NT2/D1 (cell line): ENCODE measurements around the gene CDK14.

Source experiments
- DNase-seq: peaks from one replicate; pipeline ENCODE4 v3.0.0-alpha.2; 2011; ENCODE audit warnings: low read depth, low spot score
- H3K27me3 ChIP-seq: 2 replicates; pipeline ENCODE4 v1.6.0; 2011; ENCODE audit warnings: mild to moderate bottlenecking; ENCODE audit not compliant: insufficient read length, insufficient read depth
- H3K36me3 ChIP-seq: 2 replicates; pipeline ENCODE4 v1.6.1; 2011; ENCODE audit warnings: mild to moderate bottlenecking, low read length, mixed read lengths; ENCODE audit not compliant: insufficient read depth, insufficient read length
- H3K4me1 ChIP-seq: 2 replicates; pipeline ENCODE4 v1.5.1; 2011; ENCODE audit not compliant: insufficient read depth, insufficient read length
- H3K4me3 ChIP-seq: 2 replicates; pipeline ENCODE4 v1.5.1; 2011; ENCODE audit warnings: low read depth; ENCODE audit not compliant: insufficient read length
- H3K9ac ChIP-seq: 2 replicates; pipeline ENCODE4 v1.6.0; 2011; ENCODE audit warnings: low read depth; ENCODE audit not compliant: insufficient read length
- H3K9me3 ChIP-seq: 2 replicates; pipeline ENCODE4 v1.5.1; 2011; ENCODE audit warnings: mild to moderate bottlenecking, low read length; ENCODE audit not compliant: insufficient read depth
- SUZ12 ChIP-seq: IDR thresholded peaks from 2 replicates; pipeline ENCODE4 v1.6.1; 2011; ENCODE audit not compliant: insufficient read length, insufficient read depth; ENCODE audit errors: extremely low read depth
- YY1 ChIP-seq: IDR thresholded peaks from 2 replicates; pipeline ENCODE4 v1.6.1; 2011; ENCODE audit not compliant: insufficient read length, insufficient read depth
- ZNF274 ChIP-seq: IDR thresholded peaks from 2 replicates; pipeline ENCODE4 v1.6.1; 2011; ENCODE audit warnings: mild to moderate bottlenecking, low read depth, low read length

The CDK14 gene

GRCh38 chr7:90680484-90680883, 84.4 kb downstream of the CDK14 start:
- Histone ChIP-seq H3K4me1 (no peaks in the 10 kb centered on the region), H3K36me3 (no peaks in the 10 kb centered on the region), H3K9me3 (no peaks in the 10 kb centered on the region), H3K9ac (no peak overlapping the region), H3K4me3 (no peak overlapping the region), H3K27me3 (no peaks in the 10 kb centered on the region)
- no peak for DNase-seq
- TF ChIP-seq SUZ12 (no peak), YY1 (no peak), ZNF274 (no peak)

GRCh38 chr7:90681336-90682022, 85.4 kb downstream of the CDK14 start:
- Histone ChIP-seq H3K36me3 (no peaks in the 10 kb centered on the region), H3K9me3 (no peaks in the 10 kb centered on the region), H3K4me3 (no peak overlapping the region), H3K27me3 (no peaks in the 10 kb centered on the region), H3K9ac (no peak overlapping the region), H3K4me1 (no peaks in the 10 kb centered on the region)
- no peak for DNase-seq
- TF ChIP-seq ZNF274 = no peak
- no peak for TF ChIP-seq SUZ12
- no peak for TF ChIP-seq YY1

GRCh38 chr7:90686146-90686545, 90.0 kb downstream of the CDK14 start:
- Histone ChIP-seq H3K27me3 (no peaks in the 10 kb centered on the region), H3K4me3 (no peak overlapping the region), H3K36me3 (no peaks in the 10 kb centered on the region), H3K9me3 (no peaks in the 10 kb centered on the region), H3K4me1 (no peaks in the 10 kb centered on the region), H3K9ac (no peak overlapping the region)
- no peak for TF ChIP-seq SUZ12
- DNase-seq = no peak

- H3K9ac ChIP-seq = no peak overlapping the region
- no peaks in the 10 kb centered on the region for H3K4me1 ChIP-seq
- TF ChIP-seq ZNF274 (no peak), SUZ12 (no peak), YY1 (no peak)
- H3K27me3 ChIP-seq = no peaks in the 10 kb centered on the region
- H3K4me3 ChIP-seq = no peak overlapping the region
- no peaks in the 10 kb centered on the region for H3K36me3 ChIP-seq
- DNase-seq = no peak
- no peaks in the 10 kb centered on the region for H3K9me3 ChIP-seq
Observed at GRCh38 chr7:90688810-90689209, 92.7 kb downstream of the CDK14 start.

- no peak for DNase-seq
- no peaks in the 10 kb centered on the region for H3K27me3 ChIP-seq
- H3K4me1 ChIP-seq = no peaks in the 10 kb centered on the region
- H3K4me3 ChIP-seq = no peak overlapping the region
- no peak for TF ChIP-seq YY1
- no peak for TF ChIP-seq ZNF274
- no peak for TF ChIP-seq SUZ12
- H3K9ac ChIP-seq = no peak overlapping the region
- no peaks in the 10 kb centered on the region for H3K36me3 ChIP-seq
- no peaks in the 10 kb centered on the region for H3K9me3 ChIP-seq
Observed at GRCh38 chr7:90689260-90689659, 93.1 kb downstream of the CDK14 start.

- Histone ChIP-seq H3K9me3 (no peaks in the 10 kb centered on the region), H3K4me1 (no peaks in the 10 kb centered on the region), H3K9ac (no peak overlapping the region), H3K27me3 (no peaks in the 10 kb centered on the region), H3K36me3 (no peaks in the 10 kb centered on the region), H3K4me3 (no peak overlapping the region)
- TF ChIP-seq SUZ12 (no peak), ZNF274 (no peak), YY1 (no peak)
- DNase-seq = no peak
Observed at GRCh38 chr7:90690159-90690858, 94.2 kb downstream of the CDK14 start.

- no peaks in the 10 kb centered on the region for H3K9me3 ChIP-seq
- H3K27me3 ChIP-seq = no peaks in the 10 kb centered on the region
- H3K4me1 ChIP-seq = no peaks in the 10 kb centered on the region
- H3K9ac ChIP-seq = no peak overlapping the region
- H3K4me3 ChIP-seq = no peak overlapping the region
- TF ChIP-seq ZNF274 (no peak), SUZ12 (no peak), YY1 (no peak)
- no peak for DNase-seq
- no peaks in the 10 kb centered on the region for H3K36me3 ChIP-seq
Observed at GRCh38 chr7:90692396-90692795, 96.3 kb downstream of the CDK14 start.
